ENCODE data around the gene ENG.

GRCh38 chr9:127788337-127789011 lies 66.0 kb downstream of the ENG start:
- TF ChIP-seq, protein P1, sequence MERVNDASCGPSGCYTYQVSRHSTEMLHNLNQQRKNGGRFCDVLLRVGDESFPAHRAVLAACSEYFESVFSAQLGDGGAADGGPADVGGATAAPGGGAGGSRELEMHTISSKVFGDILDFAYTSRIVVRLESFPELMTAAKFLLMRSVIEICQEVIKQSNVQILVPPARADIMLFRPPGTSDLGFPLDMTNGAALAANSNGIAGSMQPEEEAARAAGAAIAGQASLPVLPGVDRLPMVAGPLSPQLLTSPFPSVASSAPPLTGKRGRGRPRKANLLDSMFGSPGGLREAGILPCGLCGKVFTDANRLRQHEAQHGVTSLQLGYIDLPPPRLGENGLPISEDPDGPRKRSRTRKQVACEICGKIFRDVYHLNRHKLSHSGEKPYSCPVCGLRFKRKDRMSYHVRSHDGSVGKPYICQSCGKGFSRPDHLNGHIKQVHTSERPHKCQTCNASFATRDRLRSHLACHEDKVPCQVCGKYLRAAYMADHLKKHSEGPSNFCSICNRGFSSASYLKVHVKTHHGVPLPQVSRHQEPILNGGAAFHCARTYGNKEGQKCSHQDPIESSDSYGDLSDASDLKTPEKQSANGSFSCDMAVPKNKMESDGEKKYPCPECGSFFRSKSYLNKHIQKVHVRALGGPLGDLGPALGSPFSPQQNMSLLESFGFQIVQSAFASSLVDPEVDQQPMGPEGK (CRISPR knock-in tag; IDR thresholded peaks at IDR 0.05; ENCODE audit: borderline replicate concordance): no peak
- no peak for TF ChIP-seq ESRRG (CRISPR knock-in tag; IDR thresholded peaks at IDR 0.05)
- TF ChIP-seq ZNF8 (CRISPR knock-in tag; IDR thresholded peaks at IDR 0.05): no peak
- no peak for TF ChIP-seq ISL1 (CRISPR knock-in tag; IDR thresholded peaks at IDR 0.05)
- no peak for TF ChIP-seq OSR1 (CRISPR knock-in tag; IDR thresholded peaks at IDR 0.05)
- no peak for TF ChIP-seq CSDC2 (CRISPR knock-in tag; IDR thresholded peaks at IDR 0.05)
- TF ChIP-seq BACH2 (CRISPR knock-in tag; IDR thresholded peaks at IDR 0.05; ENCODE audit: borderline replicate concordance): no peak
- no peak for TF ChIP-seq ZNF565 (CRISPR knock-in tag; conservative IDR thresholded peaks at IDR 0.05; ENCODE audit: low read depth)

Data from SK-N-SH treated with all-trans-retinoic acid at 6 μM for 48 hours (cell line).